Panc1 (cell line): ENCODE results near the gene ZFAND6. TPM values are rescaled to one million over a fixed set of nuclear protein-coding genes. Genes with fewer than 3 reads are reported as not detected.

Experiments used
- ATAC-seq: fragments of 200-7000 bp; cut with Tn5 transposase; 2 replicates; pipeline ENCODE4 v1.9.1; 2020; ENCODE audit warnings: mild to moderate bottlenecking, moderate library complexity
- BruUV-seq: library from RNA; stranded (reverse); fragments of 400-500 nt; replicated peaks from 2 replicates; lab custom pipeline; 2021; lab: Mats Ljungman, UMichigan
- CTCF ChIA-PET: fragments of 300-600 bp; sonication (Branson Sonifier 250); formaldehyde crosslinking; loops from one replicate; lab custom pipeline; 2022; ENCODE audit warnings: antibody characterized with exemption; lab: Charles Lee
- POLR2A ChIA-PET: fragments of 300-600 bp; sonication (Branson Sonifier 250); formaldehyde crosslinking; loops from one replicate; lab custom pipeline; 2022; ENCODE audit warnings: antibody characterized with exemption; lab: Charles Lee
- DNase-seq: peaks from one replicate; pipeline ENCODE4 v3.0.0-alpha.2; 2010; ENCODE audit warnings: low read depth, low spot score
- H3K27ac ChIP-seq: 2 replicates; pipeline ENCODE4 v1.5.1; 2011; ENCODE audit warnings: mild to moderate bottlenecking, low read length, inconsistent platforms
- H3K27me3 ChIP-seq: fragments of 200-500 bp; sonication (Bioruptor generic); 2 replicates; pipeline ENCODE4 v1.6.0; 2014; ENCODE audit warnings: low read length, inconsistent platforms; ENCODE audit not compliant: control insufficient read depth, insufficient read depth
- H3K36me3 ChIP-seq: fragments of 200-500 bp; sonication (Bioruptor generic); 2 replicates; pipeline ENCODE4 v1.5.1; 2014; ENCODE audit warnings: inconsistent platforms, mild to moderate bottlenecking, low read length, moderate library complexity; ENCODE audit not compliant: control insufficient read depth, insufficient read depth
- H3K4me1 ChIP-seq: 2 replicates; pipeline ENCODE4 v1.5.1; 2011; ENCODE audit warnings: inconsistent platforms, mild to moderate bottlenecking, low read length, moderate library complexity; ENCODE audit not compliant: control insufficient read depth, insufficient read depth
- H3K4me3 ChIP-seq, 2 experiments: 2 replicates each; pipeline ENCODE4 v1.5.1; 2011 to 2012; ENCODE audit warnings: low read depth in 2 of 2, low read length in 2 of 2, mild to moderate bottlenecking in 2 of 2, inconsistent platforms in 1 of 2, moderate library complexity in 1 of 2
- H3K9me3 ChIP-seq: fragments of 200-500 bp; sonication (Bioruptor generic); 2 replicates; pipeline ENCODE4 v1.5.1; 2014; ENCODE audit warnings: low read depth, mild to moderate bottlenecking, inconsistent platforms, low read length, moderate library complexity; ENCODE audit not compliant: control insufficient read depth, insufficient read depth
- POLR2AphosphoS5 ChIP-seq: IDR thresholded peaks from 2 replicates; pipeline ENCODE4 v1.6.1; 2012; ENCODE audit warnings: mild to moderate bottlenecking, low read depth, low read length, moderate library complexity
- SIN3A ChIP-seq: IDR thresholded peaks from 2 replicates; pipeline ENCODE4 v1.6.1; 2012; ENCODE audit warnings: low read depth, mild to moderate bottlenecking, low read length, moderate library complexity, borderline replicate concordance; ENCODE audit not compliant: insufficient read depth
- TCF7L2 ChIP-seq: IDR thresholded peaks from 2 replicates; pipeline ENCODE4 v1.6.1; 2011; ENCODE audit warnings: mild to moderate bottlenecking, low read depth, low read length, inconsistent platforms
- in situ Hi-C: cut with HindIII; loops from 2 replicates; pipeline ENCODE4 v1.10.0; 2016; ENCODE audit warnings: low sequenced_read_pairs, low pct_unique_long_range_greater_than_20kb
- intact Hi-C: fragments of 100-400 bp; cut with micrococcal nuclease; formaldehyde crosslinking; loops from one replicate; pipeline ENCODE4 v1.10.0; 2022; ENCODE audit not compliant: unreplicated experiment
- total RNA-seq: library from RNA; stranded (reverse); gene quantifications from one replicate; pipeline ENCODE4 v1.2.1, GENCODE V29; 2021; ENCODE audit not compliant: unreplicated experiment
- TF ChIP-seq, protein P1 (sequence below): fragments of 450-650 bp; IDR thresholded peaks from 2 replicates; pipeline ENCODE4 v1.5.1; 2017; ENCODE audit warnings: mild to moderate bottlenecking
- TF ChIP-seq, protein P2 (sequence below), 2 experiments: IDR thresholded peaks; 2 replicates each; pipeline ENCODE4 v1.6.1; 2011 to 2012; ENCODE audit warnings: low read depth in 2 of 2, control low read depth in 1 of 2, low read length in 1 of 2, mild to moderate bottlenecking in 1 of 2, moderate library complexity in 1 of 2; ENCODE audit not compliant: insufficient read depth in 1 of 2

Gene ZFAND6
- total RNA-seq, 1 experiment from 2014 or later: 73.0 TPM

DNA sequence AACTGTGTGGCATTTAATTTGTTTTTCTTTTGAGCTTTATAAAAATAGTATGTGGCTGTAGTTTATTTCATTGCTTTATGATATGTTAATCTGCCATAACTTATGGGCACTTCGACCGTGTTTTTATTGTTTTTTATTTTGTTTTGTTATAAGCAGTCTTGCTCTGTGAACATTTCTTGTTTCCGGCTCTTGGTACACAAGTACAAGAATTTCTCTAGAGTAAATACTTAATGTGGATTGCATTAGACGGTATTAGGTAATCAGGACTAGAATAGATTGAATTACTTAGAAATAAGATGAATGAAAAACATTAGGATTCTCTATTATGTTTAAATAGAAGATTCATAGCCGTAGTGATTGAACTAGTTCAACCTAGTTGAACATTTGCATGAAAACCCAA is 2.1 kb downstream of the ZFAND6 start:
- in situ Hi-C loops (no loop called here), intact Hi-C loops (loop anchor here (5.0 kb wide), 1 partner anchor 111 kb away; no protein-coding TSS in a partner anchor)
- H3K27ac ChIP-seq: peak overlapping the region; percentile 98
- DNase-seq: no peak
- ATAC-seq: no peak
- no peaks in the 10 kb centered on the region for H3K9me3 ChIP-seq
- H3K27me3 ChIP-seq: no peaks in the 10 kb centered on the region
- TF ChIP-seq, protein P1, sequence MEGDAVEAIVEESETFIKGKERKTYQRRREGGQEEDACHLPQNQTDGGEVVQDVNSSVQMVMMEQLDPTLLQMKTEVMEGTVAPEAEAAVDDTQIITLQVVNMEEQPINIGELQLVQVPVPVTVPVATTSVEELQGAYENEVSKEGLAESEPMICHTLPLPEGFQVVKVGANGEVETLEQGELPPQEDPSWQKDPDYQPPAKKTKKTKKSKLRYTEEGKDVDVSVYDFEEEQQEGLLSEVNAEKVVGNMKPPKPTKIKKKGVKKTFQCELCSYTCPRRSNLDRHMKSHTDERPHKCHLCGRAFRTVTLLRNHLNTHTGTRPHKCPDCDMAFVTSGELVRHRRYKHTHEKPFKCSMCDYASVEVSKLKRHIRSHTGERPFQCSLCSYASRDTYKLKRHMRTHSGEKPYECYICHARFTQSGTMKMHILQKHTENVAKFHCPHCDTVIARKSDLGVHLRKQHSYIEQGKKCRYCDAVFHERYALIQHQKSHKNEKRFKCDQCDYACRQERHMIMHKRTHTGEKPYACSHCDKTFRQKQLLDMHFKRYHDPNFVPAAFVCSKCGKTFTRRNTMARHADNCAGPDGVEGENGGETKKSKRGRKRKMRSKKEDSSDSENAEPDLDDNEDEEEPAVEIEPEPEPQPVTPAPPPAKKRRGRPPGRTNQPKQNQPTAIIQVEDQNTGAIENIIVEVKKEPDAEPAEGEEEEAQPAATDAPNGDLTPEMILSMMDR: no peak
- no peak for TF ChIP-seq TCF7L2
- ChIA-PET CTCF (interaction anchor here (0.7 kb wide), 1 partner anchor 42 kb away, joined by 3 read pairs; no protein-coding TSS in a partner anchor), POLR2A (interaction anchor here (0.7 kb wide), 1 partner anchor 28 kb away, joined by 3 read pairs; no protein-coding TSS in a partner anchor)
- no peaks in the 10 kb centered on the region for H3K36me3 ChIP-seq
- peak overlapping the region; percentile 65 to 77; a peak in 3 of 4 replicates for H3K4me3 ChIP-seq
- peaks cover 25% of the 10 kb centered on the region for H3K4me1 ChIP-seq
- TSS peak; percentile 66 for BruUV-seq

DNA sequence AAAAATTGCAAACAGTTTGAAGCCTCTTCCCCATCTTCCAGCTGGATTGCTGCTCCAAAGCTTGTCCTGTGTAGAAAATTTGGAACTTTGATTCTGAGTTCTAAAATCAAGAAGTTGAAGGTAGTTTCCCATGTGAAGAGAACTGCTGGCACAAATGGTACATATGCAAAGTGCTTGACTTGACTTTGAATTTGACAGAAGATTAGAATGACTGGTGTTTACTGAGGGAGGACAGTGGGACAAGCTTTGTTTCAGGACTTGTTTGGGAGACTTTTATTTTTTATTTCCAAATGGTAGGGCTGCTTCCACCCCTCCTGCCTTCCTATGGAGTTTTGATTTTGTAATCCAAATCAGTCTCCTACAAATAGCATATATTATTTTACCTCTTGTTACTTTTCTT is 7.4 kb downstream of the ZFAND6 start:
- no peak for ATAC-seq

More for the DNA sequence above, 7.4 kb downstream of the ZFAND6 start:
- no TSS peak for BruUV-seq
- ChIA-PET CTCF (no interaction called here), POLR2A (interaction anchor here (0.6 kb wide), 2 partner anchors 80 to 884 kb away, joined by 4 to 6 read pairs; no protein-coding TSS in a partner anchor)
- H3K27ac ChIP-seq: no peak overlapping the region
- no peaks in the 10 kb centered on the region for H3K9me3 ChIP-seq
- H3K4me1 ChIP-seq: peaks cover 34% of the 10 kb centered on the region
- H3K36me3 ChIP-seq: no peaks in the 10 kb centered on the region
- in situ Hi-C loops: no loop called here
- intact Hi-C loops: no loop called here
- H3K4me3 ChIP-seq: no peak overlapping the region
- DNase-seq: no peak
- TF ChIP-seq POLR2AphosphoS5 (no peak), SIN3A (no peak), TCF7L2 (no peak)
- TF ChIP-seq, protein P2, sequence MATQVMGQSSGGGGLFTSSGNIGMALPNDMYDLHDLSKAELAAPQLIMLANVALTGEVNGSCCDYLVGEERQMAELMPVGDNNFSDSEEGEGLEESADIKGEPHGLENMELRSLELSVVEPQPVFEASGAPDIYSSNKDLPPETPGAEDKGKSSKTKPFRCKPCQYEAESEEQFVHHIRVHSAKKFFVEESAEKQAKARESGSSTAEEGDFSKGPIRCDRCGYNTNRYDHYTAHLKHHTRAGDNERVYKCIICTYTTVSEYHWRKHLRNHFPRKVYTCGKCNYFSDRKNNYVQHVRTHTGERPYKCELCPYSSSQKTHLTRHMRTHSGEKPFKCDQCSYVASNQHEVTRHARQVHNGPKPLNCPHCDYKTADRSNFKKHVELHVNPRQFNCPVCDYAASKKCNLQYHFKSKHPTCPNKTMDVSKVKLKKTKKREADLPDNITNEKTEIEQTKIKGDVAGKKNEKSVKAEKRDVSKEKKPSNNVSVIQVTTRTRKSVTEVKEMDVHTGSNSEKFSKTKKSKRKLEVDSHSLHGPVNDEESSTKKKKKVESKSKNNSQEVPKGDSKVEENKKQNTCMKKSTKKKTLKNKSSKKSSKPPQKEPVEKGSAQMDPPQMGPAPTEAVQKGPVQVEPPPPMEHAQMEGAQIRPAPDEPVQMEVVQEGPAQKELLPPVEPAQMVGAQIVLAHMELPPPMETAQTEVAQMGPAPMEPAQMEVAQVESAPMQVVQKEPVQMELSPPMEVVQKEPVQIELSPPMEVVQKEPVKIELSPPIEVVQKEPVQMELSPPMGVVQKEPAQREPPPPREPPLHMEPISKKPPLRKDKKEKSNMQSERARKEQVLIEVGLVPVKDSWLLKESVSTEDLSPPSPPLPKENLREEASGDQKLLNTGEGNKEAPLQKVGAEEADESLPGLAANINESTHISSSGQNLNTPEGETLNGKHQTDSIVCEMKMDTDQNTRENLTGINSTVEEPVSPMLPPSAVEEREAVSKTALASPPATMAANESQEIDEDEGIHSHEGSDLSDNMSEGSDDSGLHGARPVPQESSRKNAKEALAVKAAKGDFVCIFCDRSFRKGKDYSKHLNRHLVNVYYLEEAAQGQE (IDR thresholded peaks at IDR 0.05; ENCODE audit: insufficient read depth in 1 of 2, low read depth in 2 of 2, low read length in 1 of 2): no peak
- TF ChIP-seq, protein P1: no peak
- no peaks in the 10 kb centered on the region for H3K27me3 ChIP-seq
